NCI-H2107 treated with DMSO at 0.1 percent for 48 hours (cell line): Measurements from ENCODE around the gene PUS7L.
"Not testable (repeated sequence)": the region's sequence is repeated elsewhere in the genome, so short reads cannot be mapped to it uniquely, and the experiment has no call there.

Experiments used
- DNase-seq: peaks from one replicate; lab custom pipeline; 2025; ENCODE audit not compliant: unreplicated experiment; lab: John Stamatoyannopoulos, UW

Gene PUS7L

DNA sequence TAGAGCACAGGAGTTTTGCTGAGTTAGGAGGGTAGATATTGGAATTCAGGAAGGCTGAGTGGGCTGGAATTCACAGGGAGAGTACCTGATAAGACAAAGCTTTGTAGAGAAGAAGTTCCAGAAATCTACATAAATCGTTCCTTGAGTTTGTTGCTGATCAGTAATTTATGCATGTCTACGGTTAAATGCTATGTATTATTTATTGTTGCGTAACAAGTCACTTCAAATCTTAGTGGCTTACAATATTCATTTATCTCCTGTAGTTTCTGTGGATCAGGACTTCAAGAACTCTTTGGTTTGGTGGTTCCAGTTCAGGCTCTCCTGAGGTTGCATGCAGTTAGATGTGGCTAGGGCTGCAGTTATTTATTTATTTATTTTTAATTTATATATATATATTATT is 7.8 kb downstream of the PUS7L start:
- DNase-seq, result no peak

DNA sequence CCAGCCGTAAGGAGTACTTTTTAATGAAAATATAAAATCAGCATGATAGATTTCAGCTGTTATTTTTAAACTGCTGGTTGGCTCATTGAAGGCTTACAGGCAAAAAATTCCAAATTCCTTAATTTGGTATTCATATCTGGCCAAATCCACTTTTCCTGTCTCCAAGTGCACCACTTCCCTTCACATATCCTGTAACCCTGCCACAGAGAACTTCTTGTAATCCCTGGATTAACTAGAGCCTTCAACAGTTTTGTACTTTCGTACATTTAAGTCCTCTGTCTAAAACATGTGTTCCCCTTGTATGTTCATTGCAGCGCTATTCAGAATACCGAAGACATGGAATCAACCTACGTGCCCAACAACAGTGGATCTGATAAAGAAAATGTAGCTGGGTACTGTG is 9.6 kb downstream of the PUS7L start:
- DNase-seq, result no peak

DNA sequence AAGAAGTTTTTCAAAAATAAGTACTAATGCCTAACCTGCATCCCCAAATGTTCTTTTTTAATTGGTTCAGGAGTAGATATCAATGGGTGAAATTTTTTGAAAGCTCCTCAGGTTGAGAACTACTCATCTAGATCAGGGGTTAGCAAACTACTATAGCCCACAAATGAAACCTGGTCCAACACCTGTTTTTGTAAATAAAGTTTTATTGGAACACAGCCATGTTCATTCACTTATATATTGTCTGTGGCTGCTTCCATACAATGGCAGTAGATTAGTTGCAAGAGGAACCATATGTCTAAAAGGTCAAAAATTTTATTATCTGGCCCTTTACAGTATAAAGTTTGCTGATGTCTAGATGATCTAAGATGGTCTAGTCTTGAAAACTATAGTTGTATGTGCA is 13.8 kb downstream of the PUS7L start:
- DNase-seq, result no peak

DNA sequence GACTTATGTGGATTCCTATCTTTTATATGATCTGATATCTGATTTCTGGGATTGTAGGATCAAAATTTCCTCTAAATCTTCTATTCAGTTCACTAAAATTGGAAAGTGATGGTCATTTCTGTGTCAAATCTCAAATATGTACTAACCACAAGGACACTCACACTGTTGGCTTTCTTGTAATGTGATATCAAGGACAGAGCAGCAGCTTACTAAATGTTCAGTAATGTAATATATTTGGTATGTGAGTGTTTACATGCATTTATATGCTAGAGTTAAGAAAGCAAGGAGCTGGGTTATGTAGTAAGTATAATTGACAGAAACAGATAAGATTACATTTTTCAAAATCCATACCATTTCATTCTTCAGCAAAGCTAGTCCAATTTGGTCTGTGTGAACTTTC is 16.5 kb downstream of the PUS7L start:
- no peak for DNase-seq

DNA sequence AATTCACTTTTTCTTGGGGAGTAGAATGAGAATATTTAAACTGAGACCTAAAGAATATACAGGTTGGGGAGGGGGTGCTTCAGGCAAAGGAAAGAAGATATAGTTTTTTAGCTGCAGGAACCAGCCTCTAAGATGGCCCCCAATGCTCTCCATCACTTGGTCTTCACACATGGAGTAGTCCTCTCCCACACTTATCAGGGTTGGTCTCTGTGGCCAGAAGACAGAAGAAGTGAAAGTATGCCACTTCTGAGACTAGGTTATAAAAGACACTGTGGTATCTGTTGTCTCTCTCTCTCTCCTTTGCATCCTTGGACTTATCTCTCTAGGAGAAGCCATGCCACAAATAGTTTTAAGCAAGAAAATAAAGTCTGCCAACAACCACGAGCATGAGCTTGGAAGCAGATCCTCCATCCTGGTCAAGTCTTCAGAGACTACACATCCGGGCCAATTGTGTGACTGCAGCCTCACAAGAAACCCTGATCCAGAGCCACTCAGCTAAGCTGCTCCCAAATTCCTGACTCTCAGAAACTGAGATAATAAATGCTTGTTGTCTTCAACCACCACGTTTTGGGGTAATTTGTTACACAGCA is 18.0 kb downstream of the PUS7L start:
- no peak for DNase-seq

DNA sequence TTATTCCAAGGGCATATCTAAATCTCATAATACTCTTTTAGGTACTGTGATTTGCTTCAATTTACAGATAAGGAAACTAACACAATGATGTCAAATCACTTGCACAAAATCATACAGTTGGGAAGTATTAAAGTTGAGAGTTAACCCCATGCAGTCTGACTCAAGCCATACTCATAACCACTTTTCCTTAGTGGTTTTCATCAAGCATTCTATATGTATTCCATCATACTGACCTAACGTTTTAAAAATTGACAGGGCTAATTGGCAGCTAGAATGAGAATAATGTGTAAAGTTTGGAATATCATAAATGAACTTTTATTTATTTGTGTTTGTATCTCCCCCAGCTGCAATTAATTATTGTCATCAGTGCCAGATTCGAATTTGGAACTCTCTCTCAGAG is 20.9 kb downstream of the PUS7L start:
- no peak for DNase-seq

DNA sequence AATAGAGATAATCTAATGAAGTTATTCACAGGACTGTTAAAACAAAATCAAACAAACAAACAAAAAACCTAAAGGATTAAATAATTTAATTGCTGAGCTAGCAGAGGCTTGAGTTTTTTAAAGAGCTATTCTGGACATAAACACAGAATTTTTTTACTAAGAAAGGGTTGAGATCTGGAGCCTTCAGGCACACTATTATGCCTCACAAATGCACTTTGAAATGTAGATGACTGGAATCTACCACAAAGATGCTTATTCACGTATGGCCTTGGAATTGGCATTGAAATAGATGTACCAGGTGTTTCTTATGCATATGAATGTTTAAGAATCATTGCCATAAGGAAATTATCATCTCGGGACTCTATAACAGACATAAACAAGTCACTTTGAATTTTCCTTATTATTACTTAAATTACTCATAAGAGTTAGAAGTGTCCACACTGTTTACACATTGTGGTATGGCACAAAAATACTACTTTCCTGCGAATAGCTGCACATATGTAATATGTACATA is 21.6 kb downstream of the PUS7L start:
- DNase-seq, result no peak

DNA sequence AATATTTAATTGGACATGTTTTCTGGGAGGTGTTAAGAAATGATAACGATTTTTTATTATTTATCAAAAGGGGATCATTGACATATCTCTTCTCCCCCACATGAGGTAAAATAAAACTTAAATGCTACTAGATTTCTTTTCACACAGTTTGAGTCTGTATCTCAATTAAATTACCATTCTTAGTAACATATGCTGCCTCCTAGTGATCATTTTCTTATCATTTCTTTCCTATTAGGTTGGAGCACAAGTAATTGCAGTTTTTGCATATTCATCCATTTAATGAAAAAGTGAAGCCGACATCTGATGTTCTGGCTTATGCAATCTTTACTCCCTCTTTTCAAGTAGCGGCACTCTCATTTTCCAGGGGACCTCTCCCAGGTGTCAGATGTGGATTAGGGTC is 24.9 kb downstream of the PUS7L start:
- no peak for DNase-seq

DNA sequence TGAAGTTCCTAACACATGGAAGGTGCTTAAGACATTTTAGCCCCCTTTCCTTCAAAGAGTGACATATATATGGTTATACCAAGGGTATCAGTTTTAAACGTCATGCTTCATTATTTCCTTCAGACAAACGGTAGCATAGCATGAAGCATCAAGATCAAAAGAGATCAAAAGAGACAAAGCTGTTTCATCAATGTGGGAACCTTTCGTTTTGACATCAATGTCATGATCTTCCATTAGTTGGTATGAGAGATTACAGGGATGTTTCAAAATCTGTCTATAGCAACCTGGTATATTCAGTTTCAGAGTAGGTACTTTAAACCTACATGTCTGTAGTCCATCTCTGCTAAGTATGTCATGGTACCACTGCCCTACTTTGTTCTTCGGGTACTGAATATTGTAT is 28.3 kb downstream of the PUS7L start:
- no peak for DNase-seq

DNA sequence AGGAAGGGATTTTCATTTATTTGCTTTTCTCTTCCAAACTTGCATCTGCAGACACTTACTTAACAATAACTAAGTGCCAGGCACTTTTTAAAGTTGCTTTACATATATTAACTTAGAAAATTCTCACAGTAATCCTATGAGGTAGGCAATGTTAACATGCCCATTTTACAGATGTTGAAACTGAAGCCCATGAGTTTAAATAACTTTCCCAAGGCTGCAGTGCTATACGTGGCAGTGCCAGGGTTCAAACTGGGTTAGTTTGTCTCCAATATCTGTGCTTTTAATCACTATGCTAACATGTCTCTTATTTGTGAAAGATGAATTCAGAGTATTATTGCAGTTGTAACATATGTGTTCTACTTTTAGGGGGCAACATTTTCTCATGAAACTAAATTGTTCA is 29.9 kb downstream of the PUS7L start:
- DNase-seq, result no peak

DNA sequence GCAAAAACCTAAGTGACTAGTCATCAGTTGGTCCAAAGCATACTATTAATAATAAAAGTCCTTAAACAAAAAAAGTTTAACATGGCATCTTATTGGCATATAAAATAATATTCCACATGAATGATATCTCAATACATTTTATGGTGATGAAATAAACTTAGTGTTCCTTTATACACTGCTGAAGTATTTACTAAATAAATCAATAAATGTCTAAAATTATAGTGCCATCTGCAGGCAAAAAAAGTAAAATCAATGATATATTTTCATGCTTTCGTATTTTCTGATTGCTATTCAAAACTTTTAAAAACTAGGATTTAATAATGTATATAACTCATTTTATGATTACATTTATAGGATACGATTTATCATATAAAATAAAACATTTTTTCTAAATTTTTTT is 30.5 kb downstream of the PUS7L start:
- no peak for DNase-seq

DNA sequence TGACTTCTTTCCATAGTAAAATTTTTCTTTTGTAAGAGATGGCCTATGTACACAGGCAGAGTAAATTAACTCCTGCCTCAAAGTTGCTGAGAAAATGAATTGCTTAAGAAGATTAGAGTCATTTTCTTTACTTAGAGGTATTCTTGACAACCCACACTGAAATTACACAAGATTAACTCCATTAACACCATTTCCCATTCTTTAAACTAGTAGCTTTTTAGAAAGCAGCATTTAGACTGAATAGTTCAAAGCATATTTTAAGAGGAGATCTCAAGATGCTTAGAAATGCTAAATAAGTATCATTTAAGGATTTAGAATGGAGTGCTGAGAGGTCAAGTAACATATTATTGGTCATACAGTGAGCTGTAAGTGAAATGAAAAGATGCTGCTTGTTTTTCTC is 35.5 kb downstream of the PUS7L start:
- DNase-seq, result no peak

DNA sequence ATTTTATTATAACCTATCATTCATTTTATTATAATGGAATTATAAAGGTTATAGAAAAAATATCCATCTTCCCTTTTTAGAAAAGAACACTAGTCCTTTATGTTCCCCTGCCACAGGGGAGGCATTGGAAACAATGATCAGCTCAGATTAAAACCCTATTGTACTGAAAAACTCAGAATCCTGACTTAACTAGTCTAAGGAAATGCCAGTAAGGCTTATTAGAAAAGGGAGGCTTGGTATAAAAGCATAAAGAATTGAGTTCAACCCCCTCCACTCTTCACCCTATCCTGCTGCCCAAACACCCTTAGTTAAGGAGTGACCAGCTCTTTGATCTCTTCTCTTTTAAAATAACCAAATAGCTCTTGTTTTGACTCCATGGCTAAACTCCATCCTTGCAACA is 36.0 kb downstream of the PUS7L start:
- no peak for DNase-seq

DNA sequence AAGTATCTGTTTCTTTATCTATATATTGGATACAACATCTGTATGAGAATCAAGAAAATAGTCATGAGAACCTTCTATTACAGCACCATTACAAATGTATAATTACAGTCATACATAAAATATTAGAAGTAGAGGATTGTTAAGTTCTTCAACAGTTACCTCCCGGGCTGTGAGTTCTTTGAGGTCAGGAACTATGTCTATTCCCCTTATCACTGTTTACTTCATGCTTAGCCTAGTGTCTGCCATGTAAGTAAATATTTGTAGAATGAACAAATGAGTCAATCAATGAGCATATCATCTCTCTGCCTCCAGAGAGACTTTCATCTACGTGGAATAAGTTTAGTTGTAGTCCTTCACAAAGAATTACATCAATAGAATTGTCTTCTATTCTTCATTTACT is 47.2 kb downstream of the PUS7L start:
- no peak for DNase-seq

DNA sequence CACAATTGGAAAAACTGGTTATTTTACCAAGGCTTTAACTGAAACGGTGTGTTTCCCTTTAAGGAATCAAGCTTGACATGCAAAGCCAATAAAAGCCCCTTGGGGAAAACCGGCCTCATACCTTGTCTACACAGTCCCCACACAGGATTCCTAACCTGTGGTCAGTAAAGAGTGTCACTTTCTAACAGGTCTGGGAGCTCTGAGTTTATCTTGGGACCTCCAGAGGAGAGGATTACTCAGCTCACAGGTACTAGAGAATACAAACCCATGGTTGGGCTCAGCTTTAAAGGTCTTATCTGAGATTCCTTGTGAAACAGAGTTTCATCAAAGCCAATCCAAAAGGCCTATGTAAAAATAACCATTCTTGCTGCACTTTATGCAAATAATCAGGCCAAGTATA is 54.8 kb downstream of the PUS7L start:
- not testable (repeated sequence) for DNase-seq

DNA sequence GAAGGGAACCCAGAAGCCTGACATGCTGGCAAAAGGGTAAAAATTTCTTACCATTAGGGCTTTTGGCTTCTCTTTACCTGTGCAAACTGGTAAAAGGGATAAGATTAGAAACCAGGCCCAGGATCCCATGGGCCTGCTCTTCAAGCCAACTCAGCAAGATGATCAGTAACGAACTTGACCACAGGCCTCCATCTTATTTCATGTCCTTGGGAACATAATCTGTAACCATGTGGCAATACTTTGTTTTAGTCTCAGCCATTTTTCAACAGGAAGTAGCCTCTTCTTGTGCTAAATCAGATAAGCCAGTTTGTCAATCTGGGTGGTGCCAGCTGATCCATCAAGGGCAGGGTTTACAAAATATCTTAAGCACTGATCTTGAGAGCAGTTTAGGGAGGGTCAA is 57.4 kb downstream of the PUS7L start:
- not testable (repeated sequence) for DNase-seq

DNA sequence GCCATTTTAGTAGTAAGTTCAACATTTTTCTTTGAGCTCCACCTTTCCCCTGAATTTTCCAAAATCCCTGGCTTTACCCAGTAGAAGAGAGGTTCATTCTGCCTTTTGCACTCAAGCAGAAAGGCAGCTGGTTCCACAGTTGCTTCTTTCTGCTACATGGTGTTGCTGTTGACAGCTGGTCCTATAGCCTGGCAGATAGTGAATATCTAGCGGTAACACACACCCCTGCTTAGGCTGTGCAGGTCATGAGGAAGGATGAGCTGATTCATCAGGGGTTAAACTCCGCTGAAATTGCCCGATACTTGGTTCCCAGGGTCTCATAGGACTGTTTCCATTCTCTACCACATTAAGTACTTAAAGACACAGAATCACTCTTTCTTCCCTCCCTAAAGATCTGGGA is 62.4 kb downstream of the PUS7L start:
- no peak for DNase-seq

DNA sequence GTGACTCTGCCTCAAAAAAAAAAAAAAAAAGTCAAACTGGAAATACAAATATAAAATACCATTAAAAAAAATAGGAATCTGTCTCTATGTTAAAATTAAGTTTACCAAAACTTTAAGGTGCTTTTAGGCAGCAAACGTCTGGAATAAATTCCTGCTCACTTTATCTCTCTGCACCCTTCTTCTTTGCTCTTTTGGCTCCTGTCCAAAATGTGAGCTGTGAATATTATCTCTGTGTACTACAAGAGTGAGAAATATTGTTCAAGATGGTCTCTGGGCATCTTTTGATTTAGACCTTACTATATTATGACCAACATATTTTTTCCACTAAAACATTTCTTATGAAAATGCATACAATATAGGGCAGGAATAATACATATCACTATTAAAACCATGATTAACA is 63.7 kb downstream of the PUS7L start:
- DNase-seq, result no peak

DNA sequence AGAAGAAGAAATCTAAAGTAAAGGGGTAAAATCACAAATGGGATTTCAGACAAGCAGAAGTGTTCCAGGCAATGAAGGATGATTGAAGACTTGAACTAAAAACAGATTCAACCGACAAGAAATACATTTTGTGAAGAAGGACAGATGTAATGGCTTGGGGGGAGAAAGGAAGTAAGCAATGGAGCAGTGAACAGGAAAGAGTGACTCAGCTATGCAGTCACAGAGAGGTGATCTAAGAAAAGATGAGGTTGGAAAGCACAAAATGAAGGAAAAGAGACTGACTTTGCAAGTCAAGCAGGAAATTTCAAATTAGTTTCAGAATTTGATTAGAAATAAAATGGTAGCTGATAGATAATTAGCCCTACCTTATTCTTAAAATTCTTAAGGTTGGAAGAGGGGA is 66.5 kb downstream of the PUS7L start:
- DNase-seq, result no peak

DNA sequence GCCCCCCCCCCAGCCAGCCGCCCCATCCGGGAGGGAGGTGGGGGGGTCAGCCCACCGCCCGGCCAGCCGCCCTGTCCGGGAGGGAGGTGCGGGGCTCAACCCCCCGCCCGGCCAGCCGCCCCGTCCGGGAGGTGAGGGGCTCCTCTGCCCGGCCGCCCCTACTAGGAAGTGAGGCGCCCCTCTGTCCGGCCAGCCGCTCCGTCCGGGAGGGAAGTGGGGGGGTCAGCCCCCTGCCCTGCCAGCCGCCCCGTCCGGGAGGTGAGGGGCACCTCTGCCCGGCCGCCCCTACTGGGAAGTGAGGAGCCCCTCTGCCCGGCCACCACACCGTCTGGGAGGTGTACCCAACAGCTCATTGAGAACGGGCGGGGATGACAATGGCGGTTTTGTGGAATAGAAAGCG is 73.1 kb downstream of the PUS7L start:
- not testable (repeated sequence) for DNase-seq

DNA sequence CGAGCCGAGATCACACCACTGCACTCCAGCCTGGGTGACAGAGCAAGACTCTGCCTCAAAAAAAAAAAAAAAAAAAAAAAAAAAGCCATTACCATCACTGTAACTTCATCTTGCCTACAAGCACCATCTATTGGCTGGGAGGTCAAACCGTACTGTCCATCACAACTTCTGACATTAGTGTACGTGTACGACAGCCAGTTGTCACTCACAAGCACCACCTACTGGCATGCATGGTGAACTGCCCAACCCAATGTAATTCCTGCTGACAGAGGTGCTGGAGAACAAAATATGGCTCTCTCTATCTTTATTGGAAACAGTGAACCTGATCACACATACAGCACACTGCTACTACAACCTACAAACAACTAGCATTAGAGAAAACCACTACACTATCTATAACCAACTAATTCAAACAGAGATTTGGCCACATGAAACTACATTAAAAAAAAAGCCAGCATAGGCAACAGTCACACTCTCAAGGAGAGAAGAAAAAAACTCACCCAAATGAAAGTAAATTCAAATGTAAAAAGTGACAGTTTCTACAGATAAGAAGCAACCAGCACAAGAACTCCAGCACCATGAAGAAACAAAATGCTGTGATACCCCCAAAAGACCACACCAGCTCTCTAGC is 82.3 kb downstream of the PUS7L start:
- DNase-seq, result no peak

DNA sequence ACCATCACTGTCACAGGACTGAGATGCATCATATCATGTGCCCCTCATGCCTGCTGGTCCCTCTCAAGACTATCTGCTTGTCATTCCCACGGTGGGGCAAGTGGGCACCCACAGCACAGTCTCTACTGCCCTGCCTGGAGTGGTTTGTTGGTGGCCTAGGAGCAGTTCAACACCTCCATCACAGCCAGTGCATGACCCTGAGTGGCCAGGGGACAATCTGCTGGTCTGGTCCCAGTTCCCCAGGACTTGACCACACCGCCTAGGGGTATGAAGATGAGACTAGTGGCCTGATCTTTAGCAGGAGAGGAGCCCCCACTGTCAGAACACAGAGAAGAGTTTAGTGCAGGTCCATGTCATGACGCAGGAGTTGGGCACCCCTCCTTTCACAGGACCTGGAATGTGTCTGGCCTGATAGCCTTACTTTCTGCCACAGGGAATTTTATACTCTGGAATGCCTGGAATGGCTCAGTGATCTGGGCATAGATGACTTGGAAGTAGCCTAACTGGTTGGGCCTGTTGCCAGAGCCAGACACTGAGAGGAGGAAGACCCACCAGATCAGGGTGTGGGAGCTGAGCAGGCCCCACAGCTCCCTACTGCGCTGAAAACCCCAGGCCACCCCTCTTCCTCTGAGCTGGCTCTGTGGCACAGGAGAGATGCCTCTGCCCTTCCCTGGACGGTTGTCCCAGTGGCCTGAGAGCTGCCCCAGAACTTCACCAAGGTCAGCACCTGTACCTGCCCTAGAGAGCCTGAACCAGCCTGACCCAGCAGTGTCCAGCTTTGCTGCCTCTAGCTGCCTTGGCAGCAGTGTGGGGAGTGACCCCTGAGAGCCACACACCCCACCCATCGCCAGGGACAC is 83.3 kb downstream of the PUS7L start:
- DNase-seq, result no peak
